Activated naive CD8-positive, alpha-beta T cell treated with anti-CD3 and anti-CD28 coated beads for 36 hours (primary cell): ENCODE results near the gene TSSK6. TPM values are rescaled to one million over a fixed set of nuclear protein-coding genes. Genes with fewer than 3 reads are reported as not detected.

Experiments used
- DNase-seq: peaks from one replicate; pipeline ENCODE4 v3.0.0; 2021
- H3K27ac Mint-ChIP-seq: one replicate; pipeline ENCODE4 v1.8.0; 2022; ENCODE audit warnings: mild to moderate bottlenecking, moderate library complexity, mixed read lengths
- H3K27me3 Mint-ChIP-seq: one replicate; pipeline ENCODE4 v1.8.0; 2022; ENCODE audit warnings: mild to moderate bottlenecking, mixed read lengths
- H3K36me3 Mint-ChIP-seq: one replicate; pipeline ENCODE4 v1.8.0; 2021; ENCODE audit warnings: mild to moderate bottlenecking, mixed read lengths
- H3K4me1 Mint-ChIP-seq: one replicate; pipeline ENCODE4 v1.8.0; 2021; ENCODE audit warnings: mixed read lengths
- H3K4me3 Mint-ChIP-seq: one replicate; pipeline ENCODE4 v1.8.0; 2022; ENCODE audit warnings: mild to moderate bottlenecking, moderate library complexity, mixed read lengths
- H3K9me3 Mint-ChIP-seq: one replicate; pipeline ENCODE4 v1.8.0; 2022; ENCODE audit warnings: mixed read lengths
- total RNA-seq, 2 experiments: library from RNA; stranded (reverse); gene quantifications; one replicate each; pipeline ENCODE4 v1.2.3, GENCODE V29; 2021

TSSK6 gene
- total RNA-seq, 2 experiments from 2014 or later = 3.0 to 3.1 TPM

DNA sequence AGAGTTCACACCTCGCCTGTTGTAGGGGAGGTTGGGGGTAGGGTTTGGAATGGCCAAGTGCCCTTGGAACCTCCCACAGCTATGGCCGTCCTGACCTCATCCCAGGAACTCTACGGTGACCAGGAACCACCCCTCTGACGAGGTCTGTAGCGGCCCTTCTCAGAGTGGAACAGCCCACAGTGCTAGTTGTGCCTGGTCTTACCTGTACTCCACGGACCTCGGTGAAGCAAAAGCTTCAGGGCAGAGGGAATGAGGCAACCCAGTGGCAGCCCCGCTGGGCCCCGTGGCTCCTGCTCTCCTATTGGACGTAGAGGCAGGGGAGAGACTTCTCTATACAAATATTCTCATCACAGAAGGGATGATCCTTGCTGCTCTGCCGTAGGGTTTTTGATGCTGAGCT lies 7.1 kb downstream of the TSSK6 start:
- Mint-ChIP-seq H3K27me3 (no peaks in the 10 kb centered on the region), H3K9me3 (no peaks in the 10 kb centered on the region), H3K36me3 (peaks cover 9% of the 10 kb centered on the region), H3K4me1 (peaks cover 1% of the 10 kb centered on the region), H3K4me3 (no peak overlapping the region), H3K27ac (no peak overlapping the region)
- DNase-seq = no peak

DNA sequence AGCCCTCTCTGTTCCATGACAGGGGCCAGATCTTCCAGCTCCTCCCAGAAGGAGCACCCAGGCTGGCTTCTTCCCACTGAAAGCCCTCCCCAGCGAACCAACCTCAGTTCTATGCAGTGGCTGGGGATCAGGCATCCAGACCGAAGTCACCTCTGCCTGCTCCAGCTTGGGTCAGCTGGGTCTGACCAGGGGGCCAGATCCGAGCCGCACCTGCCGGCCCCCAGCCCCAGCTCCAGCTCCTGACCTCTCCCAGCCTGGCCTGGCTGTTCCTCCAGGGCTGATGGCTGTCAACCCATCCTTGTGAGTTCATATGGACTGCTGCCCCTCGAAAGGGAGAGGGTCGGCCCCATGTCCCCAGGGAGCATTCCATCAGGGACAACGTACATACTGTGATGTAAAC lies 8.0 kb downstream of the TSSK6 start:
- Mint-ChIP-seq H3K36me3 (peaks cover 14% of the 10 kb centered on the region), H3K27ac (no peak overlapping the region), H3K27me3 (no peaks in the 10 kb centered on the region), H3K4me1 (peaks cover 1% of the 10 kb centered on the region), H3K4me3 (no peak overlapping the region), H3K9me3 (no peaks in the 10 kb centered on the region)
- no peak for DNase-seq

DNA sequence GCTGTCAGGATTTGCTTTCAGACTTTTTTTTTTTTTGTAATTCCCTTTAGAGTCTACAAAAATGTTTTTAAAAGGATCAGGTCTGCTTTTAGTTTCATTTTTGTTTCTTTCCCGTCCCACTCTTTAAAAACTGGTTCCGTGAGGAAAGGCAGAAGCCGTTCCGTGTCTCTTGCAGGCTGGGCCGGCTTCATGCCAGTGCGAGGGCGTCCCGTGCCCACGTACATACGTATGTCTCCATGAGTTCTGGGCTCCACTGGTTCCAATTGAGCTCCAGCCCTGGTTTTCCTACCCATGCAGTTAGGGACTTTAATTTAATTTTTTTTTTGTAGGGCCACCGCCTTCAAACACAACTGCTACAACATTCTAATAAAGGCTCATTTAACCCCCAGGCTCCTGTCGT lies 8.8 kb downstream of the TSSK6 start:
- Mint-ChIP-seq H3K9me3 (no peaks in the 10 kb centered on the region), H3K4me3 (no peak overlapping the region), H3K27ac (no peak overlapping the region), H3K36me3 (peaks cover 14% of the 10 kb centered on the region), H3K27me3 (no peaks in the 10 kb centered on the region), H3K4me1 (no peaks in the 10 kb centered on the region)
- no peak for DNase-seq

DNA sequence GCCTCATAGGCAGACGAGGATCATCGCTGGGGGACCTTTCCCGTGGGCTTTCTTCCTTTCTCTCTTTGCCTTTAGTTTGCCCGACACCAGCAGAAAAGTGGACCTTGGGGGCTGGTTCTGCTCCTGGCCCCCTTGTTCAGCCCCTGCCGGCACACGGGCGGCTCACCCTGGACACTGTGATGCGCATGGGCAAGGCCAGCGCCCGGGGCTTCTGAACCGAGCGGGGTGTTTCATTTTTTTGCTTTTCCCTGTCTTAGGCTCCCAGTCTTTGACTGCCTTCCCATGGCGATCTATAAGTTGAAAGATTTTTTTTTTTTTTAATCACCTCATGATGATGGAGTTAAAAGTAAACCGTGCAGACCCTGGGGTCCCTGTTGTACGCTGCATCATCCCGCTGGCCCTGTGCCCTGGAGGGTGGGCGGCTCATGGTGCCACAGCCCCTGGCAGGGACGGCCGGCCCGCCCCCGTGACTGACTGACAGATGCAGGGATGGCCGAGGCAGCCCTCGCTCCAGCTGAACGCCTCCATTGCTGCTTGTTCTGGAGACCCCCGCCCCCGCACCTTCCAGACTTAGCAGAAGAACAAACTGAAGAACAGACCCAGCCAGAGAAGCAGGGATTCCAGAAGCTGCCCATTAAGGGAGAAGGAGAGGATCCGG lies 9.6 kb downstream of the TSSK6 start:
- H3K4me1 Mint-ChIP-seq = no peaks in the 10 kb centered on the region
- no peak overlapping the region for H3K27ac Mint-ChIP-seq
- no peak for DNase-seq
- no peaks in the 10 kb centered on the region for H3K27me3 Mint-ChIP-seq
- peaks cover 14% of the 10 kb centered on the region for H3K36me3 Mint-ChIP-seq
- H3K4me3 Mint-ChIP-seq = no peak overlapping the region
- no peaks in the 10 kb centered on the region for H3K9me3 Mint-ChIP-seq

DNA sequence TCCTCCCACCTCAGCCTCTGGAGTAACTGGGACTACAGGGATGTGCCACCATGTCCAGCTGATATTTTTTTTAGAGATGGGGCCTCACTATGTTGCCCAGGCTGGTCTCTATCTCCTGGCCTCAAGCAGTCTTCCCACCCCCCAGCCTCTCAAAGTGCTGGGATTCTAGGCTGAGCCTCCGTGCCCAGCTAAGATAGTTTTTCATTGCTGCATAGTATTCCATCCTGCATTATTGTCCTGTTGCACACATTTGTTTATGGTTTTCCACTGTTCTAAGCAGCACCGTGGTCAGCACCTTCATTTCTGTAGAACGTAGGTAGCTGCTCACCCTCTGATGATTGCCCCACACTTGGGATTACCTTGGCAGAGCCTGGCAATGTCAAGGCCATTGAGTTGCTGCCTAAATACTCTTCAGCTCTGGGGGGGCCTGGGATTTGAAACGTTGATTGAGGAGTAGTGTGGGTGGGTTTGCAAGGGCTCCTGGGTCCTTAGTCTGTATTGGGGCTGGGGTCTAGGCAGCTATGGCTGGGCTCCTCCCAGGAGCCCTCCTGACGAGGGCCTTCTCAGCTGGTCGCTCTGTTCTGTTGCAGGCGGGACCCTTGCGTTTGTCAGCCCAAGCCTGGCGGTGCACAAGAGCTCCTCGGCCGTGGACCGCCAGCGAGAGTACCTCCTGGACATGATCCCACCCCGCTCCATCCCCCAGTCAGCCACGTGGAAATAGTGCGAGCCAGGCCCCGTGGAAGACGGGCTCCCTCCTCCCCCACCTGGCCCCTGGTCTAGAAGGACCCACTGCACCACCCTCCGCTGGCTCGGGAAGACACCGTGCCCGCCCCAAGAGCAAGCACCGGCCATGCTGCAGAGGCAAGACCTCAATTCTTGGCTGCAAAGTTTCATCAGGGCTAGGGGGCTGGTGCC lies 10.3 kb downstream of the TSSK6 start:
- no peaks in the 10 kb centered on the region for H3K27me3 Mint-ChIP-seq
- peaks cover 14% of the 10 kb centered on the region for H3K36me3 Mint-ChIP-seq
- no peak overlapping the region for H3K4me3 Mint-ChIP-seq
- DNase-seq = no peak
- no peaks in the 10 kb centered on the region for H3K4me1 Mint-ChIP-seq
- H3K9me3 Mint-ChIP-seq = no peaks in the 10 kb centered on the region
- H3K27ac Mint-ChIP-seq = no peak overlapping the region

DNA sequence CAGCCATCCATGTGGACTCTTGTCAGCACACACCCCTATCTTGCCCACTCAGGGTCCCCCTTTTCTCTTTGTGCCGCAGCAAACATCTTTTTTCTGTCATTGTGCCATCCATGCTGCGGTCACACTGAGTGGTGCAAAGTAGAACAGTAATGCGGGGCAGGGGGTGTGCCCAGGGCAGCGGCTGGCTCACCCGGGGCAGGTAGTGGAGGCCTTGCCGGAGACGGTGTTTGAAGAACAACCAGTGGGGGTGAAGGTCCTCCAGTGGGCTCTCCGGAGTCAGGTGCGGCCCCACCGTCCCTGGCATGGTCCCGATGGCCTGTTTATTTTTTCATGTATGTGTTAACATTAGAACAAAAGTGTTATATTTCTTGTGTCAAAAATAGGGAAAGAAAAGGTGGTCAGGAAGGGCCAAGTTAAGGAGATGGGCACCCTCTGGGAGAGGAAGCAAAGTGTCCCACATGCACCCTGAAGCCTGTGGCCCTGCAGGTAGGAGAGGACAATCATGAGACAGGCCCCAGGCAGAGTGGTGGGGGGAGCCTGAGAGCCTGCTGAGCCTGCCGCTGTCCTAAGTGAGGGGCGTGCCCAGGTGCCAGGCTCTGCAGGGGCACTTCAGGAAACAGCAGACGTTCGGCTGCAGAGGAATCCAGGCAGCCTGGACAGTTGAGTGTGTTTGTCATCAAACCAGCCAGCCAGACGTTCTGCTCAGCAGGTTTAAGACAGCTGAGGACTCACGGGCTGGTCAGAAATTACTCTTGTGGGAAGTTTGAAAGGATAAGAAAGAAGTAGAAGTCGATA lies 12.3 kb downstream of the TSSK6 start:
- H3K9me3 Mint-ChIP-seq = no peaks in the 10 kb centered on the region
- no peak overlapping the region for H3K4me3 Mint-ChIP-seq

DNA sequence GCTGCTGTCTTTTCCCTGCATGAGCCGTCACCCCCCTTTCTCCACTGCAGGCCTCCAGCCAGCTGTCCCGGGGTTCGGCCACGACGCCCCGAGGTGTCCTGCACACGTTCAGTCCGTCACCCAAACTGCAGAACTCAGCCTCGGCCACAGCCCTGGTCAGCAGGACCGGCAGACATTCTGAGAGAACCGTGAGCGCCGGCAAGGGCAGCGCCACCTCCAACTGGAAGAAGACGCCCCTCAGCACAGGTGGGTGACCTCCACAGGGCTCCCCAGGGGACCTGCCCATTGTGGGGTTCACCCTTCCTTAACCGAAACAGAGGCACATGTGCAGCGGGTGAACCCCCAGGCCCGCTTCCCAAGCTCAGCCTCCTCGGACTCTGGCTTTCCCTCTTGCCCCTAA lies 13.1 kb downstream of the TSSK6 start:
- no peak overlapping the region for H3K27ac Mint-ChIP-seq
- no peaks in the 10 kb centered on the region for H3K4me1 Mint-ChIP-seq
- no peak for DNase-seq
- H3K36me3 Mint-ChIP-seq = peaks cover 17% of the 10 kb centered on the region
- no peak overlapping the region for H3K4me3 Mint-ChIP-seq
- peaks cover 2% of the 10 kb centered on the region for H3K27me3 Mint-ChIP-seq
- no peaks in the 10 kb centered on the region for H3K9me3 Mint-ChIP-seq

More for the DNA sequence above, 12.3 kb downstream of the TSSK6 start:
- peak overlapping the region; percentile 38 for H3K27ac Mint-ChIP-seq
- no peak for DNase-seq
- H3K36me3 Mint-ChIP-seq = peaks cover 17% of the 10 kb centered on the region
- H3K27me3 Mint-ChIP-seq = peaks cover 2% of the 10 kb centered on the region
- no peaks in the 10 kb centered on the region for H3K4me1 Mint-ChIP-seq

DNA sequence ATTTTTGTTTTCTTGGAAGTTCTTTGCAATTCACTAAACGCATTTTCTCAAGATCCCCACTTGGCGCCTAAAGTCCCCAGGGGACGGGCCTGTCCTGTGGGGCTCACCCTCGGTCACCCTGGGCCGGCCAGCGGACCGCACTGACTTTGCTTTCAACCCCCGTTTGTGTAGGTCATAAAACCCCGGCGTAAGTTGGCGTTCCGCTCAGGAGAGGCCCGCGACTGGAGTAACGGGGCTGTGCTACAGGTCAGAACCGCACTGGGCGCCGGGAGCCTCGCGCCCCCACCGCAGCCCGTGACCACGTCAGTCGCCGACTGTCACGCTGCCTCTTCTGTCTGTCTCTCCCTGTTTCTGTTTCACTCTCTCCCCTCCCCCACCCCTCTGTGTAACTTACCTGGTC lies 13.6 kb downstream of the TSSK6 start:
- peaks cover 2% of the 10 kb centered on the region for H3K27me3 Mint-ChIP-seq
- no peaks in the 10 kb centered on the region for H3K4me1 Mint-ChIP-seq
- H3K4me3 Mint-ChIP-seq = no peak overlapping the region
- H3K36me3 Mint-ChIP-seq = peaks cover 17% of the 10 kb centered on the region
- H3K9me3 Mint-ChIP-seq = no peaks in the 10 kb centered on the region
- no peak for DNase-seq
- H3K27ac Mint-ChIP-seq = no peak overlapping the region

DNA sequence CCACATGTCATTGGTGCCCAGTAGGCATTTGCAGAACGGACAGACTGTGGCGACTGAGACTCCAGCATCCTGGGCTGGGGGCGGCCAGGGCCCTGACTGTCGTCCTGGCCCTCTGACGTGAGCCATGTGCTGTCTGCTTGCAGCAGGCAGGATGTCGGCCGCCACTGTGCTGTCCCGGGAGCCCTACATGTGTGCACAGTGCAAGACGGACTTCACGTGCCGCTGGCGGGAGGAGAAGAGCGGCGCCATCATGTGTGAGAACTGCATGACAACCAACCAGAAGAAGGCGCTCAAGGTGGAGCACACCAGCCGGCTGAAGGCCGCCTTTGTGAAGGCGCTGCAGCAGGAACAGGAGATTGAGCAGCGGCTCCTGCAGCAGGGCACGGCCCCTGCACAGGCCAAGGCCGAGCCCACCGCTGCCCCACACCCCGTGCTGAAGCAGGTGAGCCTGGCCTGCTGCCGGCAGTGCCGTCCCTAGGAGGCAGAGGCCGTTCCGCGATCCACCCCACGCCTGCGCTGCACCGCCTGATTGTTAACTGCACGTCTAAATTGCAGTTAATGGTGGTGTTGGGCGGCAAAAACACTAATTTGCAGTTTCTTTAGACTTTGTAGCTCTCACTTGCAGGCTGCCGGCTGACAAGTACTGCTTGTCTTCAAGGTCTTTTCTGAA lies 14.2 kb downstream of the TSSK6 start:
- no peak for DNase-seq
- Mint-ChIP-seq H3K27me3 (peaks cover 2% of the 10 kb centered on the region), H3K4me3 (no peak overlapping the region), H3K9me3 (no peaks in the 10 kb centered on the region), H3K36me3 (peaks cover 18% of the 10 kb centered on the region), H3K4me1 (no peaks in the 10 kb centered on the region), H3K27ac (no peak overlapping the region)

DNA sequence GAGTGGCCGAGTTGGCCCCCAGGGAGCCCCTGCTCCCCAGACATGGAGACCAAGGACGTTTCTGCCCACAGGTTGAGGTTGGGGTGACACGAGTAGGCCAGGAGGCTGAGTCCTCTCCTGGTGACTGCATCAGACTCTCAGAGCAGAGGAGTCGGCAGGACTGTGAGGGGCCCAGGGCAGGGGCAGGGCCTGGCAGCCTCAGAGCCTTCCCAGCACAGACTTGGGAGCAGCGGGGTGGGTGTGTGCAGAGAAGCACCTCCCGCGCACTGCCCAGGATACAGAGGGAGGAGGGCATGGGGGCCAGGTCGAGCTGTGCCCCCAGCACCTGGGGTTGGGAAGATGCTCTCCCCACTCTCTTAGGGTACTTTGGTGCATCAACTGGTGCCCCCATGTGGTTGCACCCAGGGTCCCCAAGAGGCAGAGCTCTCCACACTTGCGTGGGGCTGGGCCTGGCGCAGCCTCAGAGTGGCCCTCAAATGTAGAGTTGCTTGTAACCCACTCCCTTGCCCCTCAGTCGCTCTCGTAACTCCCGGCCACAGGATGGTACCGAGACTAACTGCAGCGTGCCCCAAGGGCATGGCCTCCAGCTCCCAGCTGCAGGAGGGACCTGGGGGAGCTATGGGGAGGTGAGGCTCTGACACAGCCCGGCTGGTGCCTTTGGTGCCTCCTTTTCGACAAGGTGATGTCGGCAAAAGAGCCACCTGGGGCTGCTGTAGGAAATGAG lies 15.9 kb downstream of the TSSK6 start:
- no peak for DNase-seq
- Mint-ChIP-seq H3K27ac (no peak overlapping the region), H3K27me3 (peaks cover 2% of the 10 kb centered on the region), H3K4me3 (no peak overlapping the region), H3K9me3 (no peaks in the 10 kb centered on the region), H3K36me3 (peaks cover 15% of the 10 kb centered on the region), H3K4me1 (peaks cover 2% of the 10 kb centered on the region)

DNA sequence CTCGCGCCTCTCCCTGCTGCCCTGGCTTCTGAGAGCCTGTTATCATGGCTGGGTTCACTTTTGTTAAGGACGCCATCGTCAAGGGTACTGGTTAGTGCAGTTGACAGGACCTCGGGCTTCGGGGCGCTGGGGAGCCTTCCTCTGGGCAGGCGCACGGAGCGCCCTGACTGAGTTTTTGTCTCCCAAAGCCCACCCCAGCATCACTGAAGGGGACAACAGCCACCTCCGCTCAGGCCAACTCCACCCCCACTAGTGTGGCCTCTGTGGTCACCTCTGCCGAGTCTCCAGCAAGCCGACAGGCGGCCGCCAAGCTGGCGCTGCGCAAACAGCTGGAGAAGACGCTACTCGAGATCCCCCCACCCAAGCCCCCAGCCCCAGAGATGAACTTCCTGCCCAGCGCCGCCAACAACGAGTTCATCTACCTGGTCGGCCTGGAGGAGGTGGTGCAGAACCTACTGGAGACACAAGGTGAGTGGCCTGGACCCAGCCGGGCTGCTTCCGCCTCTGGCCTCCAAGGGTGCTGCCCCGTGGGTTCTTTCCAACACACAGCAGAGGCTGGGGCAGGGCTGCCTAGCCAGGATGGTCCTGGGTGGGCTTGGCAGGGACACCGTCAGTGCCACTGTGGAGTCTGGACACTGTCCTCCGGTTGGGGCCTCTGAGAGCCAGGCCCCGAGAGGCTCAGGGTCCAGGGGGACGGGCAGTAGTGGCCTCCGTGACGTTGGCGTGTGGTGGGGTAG lies 16.9 kb downstream of the TSSK6 start:
- Mint-ChIP-seq H3K4me3 (no peak overlapping the region), H3K27ac (no peak overlapping the region), H3K9me3 (no peaks in the 10 kb centered on the region), H3K36me3 (peaks cover 14% of the 10 kb centered on the region), H3K27me3 (peaks cover 2% of the 10 kb centered on the region), H3K4me1 (peaks cover 3% of the 10 kb centered on the region)
- DNase-seq = no peak

DNA sequence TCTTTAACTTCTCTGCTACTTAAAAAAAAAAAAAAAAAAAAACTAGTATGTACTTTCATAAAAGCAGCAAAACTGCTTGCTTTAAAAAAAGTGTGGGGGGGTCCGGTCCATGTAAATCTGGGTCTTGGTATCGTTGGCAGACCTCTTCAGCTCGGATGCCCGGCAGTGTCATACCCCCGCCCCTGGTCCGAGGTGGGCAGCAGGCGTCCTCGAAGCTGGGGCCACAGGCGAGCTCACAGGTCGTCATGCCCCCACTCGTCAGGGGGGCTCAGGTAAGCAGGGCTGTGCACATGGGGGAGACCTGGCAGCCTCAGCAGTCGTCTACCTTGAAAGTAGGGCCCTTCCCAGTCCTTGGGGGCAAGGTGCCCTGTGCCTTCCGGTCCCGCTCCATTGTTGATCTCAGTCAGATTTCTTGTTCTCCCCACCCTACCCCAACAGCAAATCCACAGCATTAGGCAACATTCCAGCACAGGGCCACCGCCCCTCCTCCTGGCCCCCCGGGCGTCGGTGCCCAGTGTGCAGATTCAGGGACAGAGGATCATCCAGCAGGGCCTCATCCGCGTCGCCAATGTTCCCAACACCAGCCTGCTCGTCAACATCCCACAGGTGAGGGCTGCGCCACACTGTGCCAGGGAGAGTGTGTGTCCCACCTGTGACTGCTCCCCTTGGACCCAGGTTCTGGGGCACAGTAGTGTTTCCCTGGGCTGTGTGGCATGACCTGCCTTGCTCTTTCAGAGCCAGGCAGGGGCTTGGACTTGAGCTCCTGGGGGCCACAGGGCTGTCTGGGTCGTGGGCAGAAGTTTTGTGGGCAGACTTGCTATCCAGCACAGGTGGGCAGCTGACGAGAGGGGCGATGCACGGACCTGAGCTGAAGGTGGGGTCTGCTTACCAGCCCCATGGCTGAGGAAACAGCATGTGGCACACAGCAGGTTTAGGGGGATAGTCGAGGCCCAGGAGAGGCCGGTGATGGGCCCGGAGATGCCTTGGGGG lies 19.4 kb downstream of the TSSK6 start:
- Mint-ChIP-seq H3K36me3 (peaks cover 7% of the 10 kb centered on the region), H3K27me3 (peaks cover 2% of the 10 kb centered on the region), H3K4me3 (no peak overlapping the region), H3K9me3 (no peaks in the 10 kb centered on the region), H3K4me1 (peaks cover 3% of the 10 kb centered on the region), H3K27ac (no peak overlapping the region)
- no peak for DNase-seq
